SK-N-SH (cell line): Measurements from ENCODE around the gene ALG9. TPM values are rescaled to one million over a fixed set of nuclear protein-coding genes. Genes with fewer than 3 reads are reported as not detected.
"Not testable (repeated sequence)": the region's sequence is repeated elsewhere in the genome, so short reads cannot be mapped to it uniquely, and the experiment has no call there.

Experiments
- CTCF ChIA-PET: fragments of 300-600, 350-600 bp; formaldehyde crosslinking; extraction: SDS; loops from one replicate; lab custom pipeline; 2021; lab: Yijun Ruan, JAX
- POLR2A ChIA-PET: fragments of 350-600 bp; sonication (Branson Sonifier 250); formaldehyde crosslinking; extraction: SDS; loops from one replicate; lab custom pipeline; 2020; ENCODE audit warnings: antibody characterized with exemption, inconsistent platforms; lab: Yijun Ruan, JAX
- DNase-seq: peaks from one replicate; pipeline ENCODE4 v3.0.0; 2012
- H2AFZ ChIP-seq: fragments of 200-600 bp; sonication (generic); 2 replicates; pipeline ENCODE4 v1.8.1; 2016; ENCODE audit warnings: antibody characterized with exemption, mild to moderate bottlenecking, low read depth
- H3F3A ChIP-seq: fragments of 200-600 bp; sonication (generic); replicated peaks from 2 replicates; pipeline ENCODE3; 2016; ENCODE audit warnings: antibody characterized with exemption, mild to moderate bottlenecking; ENCODE audit not compliant: insufficient read depth
- H3K27ac ChIP-seq, 2 experiments: fragments of 200-500 bp in 1 of 2; fragments of 200-600 bp in 1 of 2; sonication (Bioruptor generic) in 1 of 2; sonication (generic), shearing (Covaris generic) in 1 of 2; 2 replicates each; pipeline versions ENCODE4 v1.5.1 to v1.6.1; 2014 to 2016; ENCODE audit warnings: low read depth in 2 of 2, inconsistent platforms in 1 of 2, low read length in 1 of 2, mild to moderate bottlenecking in 1 of 2, mixed read lengths in 1 of 2
- H3K27me3 ChIP-seq: fragments of 200-600 bp; sonication (generic), shearing (Covaris generic); 2 replicates; pipeline ENCODE4 v1.6.1; 2016; ENCODE audit warnings: mixed run types; ENCODE audit not compliant: insufficient read depth
- H3K36me3 ChIP-seq, 2 experiments: fragments of 200-500 bp in 1 of 2; fragments of 200-600 bp in 1 of 2; sonication (Bioruptor generic) in 1 of 2; sonication (generic) in 1 of 2; replicated peaks in 1 of 2; 2 replicates each; pipeline versions ENCODE3 to v1.5.1; 2014 to 2016; ENCODE audit warnings: low read length in 1 of 2, mild to moderate bottlenecking in 1 of 2; ENCODE audit not compliant: insufficient read depth in 2 of 2, control insufficient read depth in 1 of 2
- H3K4me1 ChIP-seq, 2 experiments: fragments of 200-500 bp in 1 of 2; fragments of 200-600 bp in 1 of 2; sonication (Bioruptor generic) in 1 of 2; sonication (generic), shearing (Covaris generic) in 1 of 2; 2 replicates each; pipeline versions ENCODE4 v1.5.1 to v1.6.1; 2014 to 2016; ENCODE audit warnings: low read depth in 1 of 2, low read length in 1 of 2, mixed run types in 1 of 2; ENCODE audit not compliant: insufficient read depth in 2 of 2, control insufficient read depth in 1 of 2
- H3K4me2 ChIP-seq: fragments of 200-600 bp; sonication (generic), shearing (Covaris generic); 2 replicates; pipeline ENCODE4 v1.6.1; 2017; ENCODE audit warnings: mixed run types
- H3K4me3 ChIP-seq, 2 experiments: fragments of 200-500 bp in 1 of 2; fragments of 200-600 bp in 1 of 2; sonication (Bioruptor generic) in 1 of 2; sonication (generic), shearing (Covaris generic) in 1 of 2; 2 replicates each; pipeline versions ENCODE4 v1.5.1 to v1.8.1; 2014 to 2016; ENCODE audit warnings: low read depth in 2 of 2, inconsistent platforms in 1 of 2, low read length in 1 of 2, mild to moderate bottlenecking in 1 of 2, mixed read lengths in 1 of 2, moderate library complexity in 1 of 2
- H3K79me2 ChIP-seq: fragments of 200-600 bp; sonication (generic); 2 replicates; pipeline ENCODE4 v1.8.1; 2017; ENCODE audit warnings: mild to moderate bottlenecking; ENCODE audit not compliant: insufficient read depth
- H3K9ac ChIP-seq: fragments of 200-600 bp; sonication (generic); 2 replicates; pipeline ENCODE4 v1.6.1; 2017; ENCODE audit warnings: mixed run types
- H3K9me2 ChIP-seq: fragments of 200-600 bp; sonication (generic); 2 replicates; pipeline ENCODE4 v1.6.1; 2017; ENCODE audit warnings: mixed run types
- H3K9me3 ChIP-seq: fragments of 200-600 bp; sonication (generic); 2 replicates; pipeline ENCODE4 v1.6.1; 2017; ENCODE audit warnings: mixed run types, mild to moderate bottlenecking, moderate library complexity
- H4K20me1 ChIP-seq: fragments of 200-600 bp; sonication (generic); 2 replicates; pipeline ENCODE4 v1.6.1; 2017; ENCODE audit warnings: mild to moderate bottlenecking, mixed run types; ENCODE audit not compliant: insufficient read depth
- CHD2 ChIP-seq: fragments of 150-350 bp; IDR thresholded peaks from 2 replicates; pipeline ENCODE4 v1.6.1; 2018; ENCODE audit warnings: low read length; ENCODE audit not compliant: partially characterized antibody
- ELF1 ChIP-seq: IDR thresholded peaks from 2 replicates; pipeline ENCODE4 v1.4.0; 2012
- EP300 ChIP-seq, 2 experiments: IDR thresholded peaks; 2 replicates each; pipeline versions ENCODE4 v1.4.0 to v1.6.1; 2012; ENCODE audit warnings: borderline replicate concordance in 1 of 2, low read depth in 1 of 2, low read length in 1 of 2
- FOXM1 ChIP-seq: IDR thresholded peaks from 2 replicates; pipeline ENCODE4 v1.4.0; 2012; ENCODE audit warnings: low read depth, mild to moderate bottlenecking
- IRF3 ChIP-seq: fragments of 150-350 bp; IDR thresholded peaks from 2 replicates; pipeline ENCODE4 v1.6.1; 2016; ENCODE audit warnings: mild to moderate bottlenecking, low read depth, low read length
- JUND ChIP-seq: IDR thresholded peaks from 2 replicates; pipeline ENCODE4 v1.4.0; 2012
- MEF2A ChIP-seq: IDR thresholded peaks from 2 replicates; pipeline ENCODE4 v1.4.0; 2012; ENCODE audit warnings: low read depth, borderline replicate concordance
- MXI1 ChIP-seq: IDR thresholded peaks from 2 replicates; pipeline ENCODE4 v1.6.1; 2012; ENCODE audit warnings: mild to moderate bottlenecking, low read depth, low read length, improper control_type of control experiment
- NRF1 ChIP-seq: IDR thresholded peaks from 2 replicates; pipeline ENCODE4 v1.6.1; 2012; ENCODE audit warnings: low read depth, mild to moderate bottlenecking, low read length
- POLR2AphosphoS5 ChIP-seq: IDR thresholded peaks from 2 replicates; pipeline ENCODE4 v1.6.1; 2012; ENCODE audit warnings: low read depth, low read length
- RAD21 ChIP-seq: IDR thresholded peaks from 2 replicates; pipeline ENCODE4 v1.6.1; 2012; ENCODE audit warnings: mild to moderate bottlenecking, low read length
- RFX5 ChIP-seq: IDR thresholded peaks from 2 replicates; pipeline ENCODE4 v1.6.1; 2012; ENCODE audit warnings: mild to moderate bottlenecking, improper control_type of control experiment, low read length
- RXRA ChIP-seq: IDR thresholded peaks from 2 replicates; pipeline ENCODE4 v1.4.0; 2012; ENCODE audit warnings: low read depth, mild to moderate bottlenecking, borderline replicate concordance
- SIN3A ChIP-seq: IDR thresholded peaks from 2 replicates; pipeline ENCODE4 v1.6.1; 2012; ENCODE audit warnings: low read depth, mild to moderate bottlenecking, low read length, moderate library complexity, borderline replicate concordance
- TAF1 ChIP-seq: IDR thresholded peaks from 2 replicates; pipeline ENCODE4 v1.6.1; 2012; ENCODE audit warnings: low read depth, mild to moderate bottlenecking, low read length, moderate library complexity, borderline replicate concordance
- TCF12 ChIP-seq: IDR thresholded peaks from 2 replicates; pipeline ENCODE4 v1.4.0; 2012
- TEAD4 ChIP-seq: IDR thresholded peaks from 2 replicates; pipeline ENCODE4 v1.4.0; 2012; ENCODE audit warnings: mild to moderate bottlenecking, borderline replicate concordance; ENCODE audit not compliant: insufficient read depth
- USF1 ChIP-seq: IDR thresholded peaks from 2 replicates; pipeline ENCODE4 v1.4.0; 2012; ENCODE audit warnings: low read depth, borderline replicate concordance
- YY1 ChIP-seq: IDR thresholded peaks from 2 replicates; pipeline ENCODE4 v1.4.0; 2012; ENCODE audit warnings: low read depth, mild to moderate bottlenecking
- ZBTB33 ChIP-seq: IDR thresholded peaks from 2 replicates; pipeline ENCODE4 v1.4.0; 2012; ENCODE audit warnings: low read depth, borderline replicate concordance
- WGBS: methylation state at CpG from one replicate; pipeline ENCODE4 v1.1.6; 2017; ENCODE audit warnings: low lambda C conversion rate; 5-methylcytosine and 5-hydroxymethylcytosine counted together
- polyA plus RNA-seq, 3 experiments: library from polyadenylated mRNA; depleted of rRNA; stranded (reverse); fragments of >200 nt; gene quantifications; 2 replicates each; pipeline ENCODE4 v1.2.3, GENCODE V29; 2012

Gene ALG9
- polyA plus RNA-seq, 1 of the 3 experiments (the other 2 are of a cell fraction): 17.9 TPM

GRCh38 chr11:111771205-111771604, 100.2 kb downstream of the ALG9 start:
- H2AFZ ChIP-seq, H4K20me1 ChIP-seq, H3K9ac ChIP-seq, POLR2A ChIA-PET, H3K36me3 ChIP-seq, H3K9me3 ChIP-seq, H3K27me3 ChIP-seq, DNase-seq, H3K79me2 ChIP-seq, H3K4me3 ChIP-seq, H3K4me1 ChIP-seq, H3K9me2 ChIP-seq, H3K4me2 ChIP-seq, H3K27ac ChIP-seq: not testable (repeated sequence)
- WGBS: 90% methylated on average over 5 of the region's 5 CpGs
- CTCF ChIA-PET: interaction anchor here (1.2 to 1.5 kb wide), 2 partner anchors 11 to 167 kb away, joined by 4 to 6 read pairs; no protein-coding TSS in a partner anchor
- H3F3A ChIP-seq: peaks cover 16% of the 10 kb centered on the region

GRCh38 chr11:111770581-111771134, 100.7 kb downstream of the ALG9 start:
- H3K4me2 ChIP-seq: no peak overlapping the region
- H3K9ac ChIP-seq: no peak overlapping the region
- H4K20me1 ChIP-seq: no peaks in the 10 kb centered on the region
- no peaks in the 10 kb centered on the region for H3K9me2 ChIP-seq
- ChIA-PET CTCF (interaction anchor here (0.8 to 1.5 kb wide), 3 partner anchors 12 to 166 kb away, joined by 3 to 6 read pairs (median 4); no protein-coding TSS in a partner anchor), POLR2A (no interaction called here)
- no peak overlapping the region for H3K4me3 ChIP-seq
- no peaks in the 10 kb centered on the region for H3K36me3 ChIP-seq
- no peak for DNase-seq
- H3K79me2 ChIP-seq: peaks cover 4% of the 10 kb centered on the region
- H3K9me3 ChIP-seq: no peaks in the 10 kb centered on the region
- H3K27ac ChIP-seq: no peak overlapping the region
- H2AFZ ChIP-seq: no peak overlapping the region
- H3F3A ChIP-seq: peaks cover 16% of the 10 kb centered on the region
- WGBS: 88% methylated on average over 4 of the region's 4 CpGs
- no peaks in the 10 kb centered on the region for H3K27me3 ChIP-seq
- no peak for TF ChIP-seq RXRA
- TF ChIP-seq TAF1: no peak
- TF ChIP-seq USF1: no peak
- no peak for TF ChIP-seq ELF1
- TF ChIP-seq JUND: no peak
- no peak for TF ChIP-seq ZBTB33
- TF ChIP-seq, all 33 proteins: peak for 0
- H3K4me1 ChIP-seq: peaks cover 0 to 5% of the 10 kb centered on the region in 2 experiments; a peak in 1 of 4 replicates

- ChIA-PET POLR2A (interaction anchor here (1.0 to 1.3 kb wide), 2 partner anchors 32 to 160 kb away, joined by 3 to 5 read pairs; no protein-coding TSS in a partner anchor), CTCF (interaction anchor here (0.7 to 5.3 kb wide), 8 partner anchors 10 to 180 kb away, joined by 3 to 61 read pairs (median 5); partner anchors contain the start of gene SIK2)
- peaks cover 5% of the 10 kb centered on the region in 2 experiments; a peak in 2 of 4 replicates for H3K4me1 ChIP-seq
- H3K9me3 ChIP-seq: no peaks in the 10 kb centered on the region
- H3F3A ChIP-seq: peaks cover 8% of the 10 kb centered on the region
- H3K9me2 ChIP-seq: no peaks in the 10 kb centered on the region
- DNase-seq: no peak
- peaks cover 43% of the 10 kb centered on the region for H3K79me2 ChIP-seq
- WGBS: 12% methylated on average over 7 of the region's 7 CpGs
- peak overlapping the region; percentile 90 for H3K9ac ChIP-seq
- H4K20me1 ChIP-seq: no peaks in the 10 kb centered on the region
- no peaks in the 10 kb centered on the region for H3K27me3 ChIP-seq
- H3K27ac ChIP-seq: peak overlapping the region; percentile 81 to 86
- H3K4me3 ChIP-seq: peak overlapping the region; percentile 76 to 85
- peak overlapping the region; percentile 97 for H2AFZ ChIP-seq
- H3K4me2 ChIP-seq: peak overlapping the region; percentile 89
- peaks cover 15 to 18% of the 10 kb centered on the region in 2 experiments for H3K36me3 ChIP-seq
- TF ChIP-seq MXI1: no peak
- TF ChIP-seq CHD2: no peak
- TF ChIP-seq FOXM1: no peak
- no peak for TF ChIP-seq MEF2A
- TF ChIP-seq EP300 (IDR thresholded peaks at IDR 0.05; ENCODE audit: borderline replicate concordance in 1 of 2, low read depth in 1 of 2, low read length in 1 of 2): no peak
- no peak for TF ChIP-seq RAD21
- TF ChIP-seq POLR2AphosphoS5: no peak
- TF ChIP-seq SIN3A: no peak; the same call in 1 of the 2 replicates
- no peak for TF ChIP-seq RFX5
- no peak for TF ChIP-seq YY1
- TF ChIP-seq NRF1: no peak
- TF ChIP-seq TCF12: no peak
- TF ChIP-seq TEAD4: no peak
- TF ChIP-seq IRF3: no peak
- TF ChIP-seq RXRA: no peak
Observed at GRCh38 chr11:111766834-111767142, 104.6 kb downstream of the ALG9 start.
